AML-193 (cell line): ENCODE results near the gene SERINC2.
A peak's percentile ranks its signal among the peaks of the same experiment; 100 is the strongest.

Experiments used
- DNase-seq, 2 experiments: peaks; one replicate each; lab custom pipeline; 2025; lab: John Stamatoyannopoulos, UW

The SERINC2 gene

DNA sequence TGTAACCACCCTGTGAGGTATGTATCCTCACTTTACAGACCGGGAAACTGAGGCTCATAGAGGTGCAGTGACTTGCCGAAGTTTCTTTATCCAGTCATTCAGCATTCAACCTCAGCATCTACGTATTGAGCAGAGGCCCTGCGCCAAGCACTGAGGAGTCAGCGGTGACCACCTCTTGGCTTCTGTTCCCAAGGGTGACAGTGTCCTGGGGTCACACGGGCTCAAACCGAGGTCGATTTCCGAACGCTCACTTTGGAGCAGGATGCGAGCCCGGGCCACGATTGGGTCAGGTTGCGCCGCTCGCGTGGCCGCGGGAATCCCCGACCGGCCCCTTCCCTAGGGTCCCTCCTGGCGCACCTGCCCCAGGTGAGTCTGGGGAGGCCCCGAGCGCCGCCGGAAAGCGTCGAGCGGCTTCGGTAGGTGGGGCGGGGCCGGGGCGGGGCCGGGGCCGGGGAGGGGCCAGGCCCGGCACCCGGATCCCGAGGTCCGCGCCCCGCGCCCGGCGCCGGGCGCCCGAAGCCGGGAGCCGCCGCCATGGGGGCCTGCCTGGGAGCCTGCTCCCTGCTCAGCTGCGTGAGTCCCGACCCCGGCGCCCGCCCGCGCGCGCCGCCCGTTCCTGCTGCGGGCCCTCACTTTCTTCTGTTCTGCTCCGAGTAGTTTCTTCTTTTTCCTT lies at the start of gene SERINC2:
SERINC2 (plus strand) TSS at position 482 of the 673 bp plus-strand sequence; CDS start at position 535, 53 bp downstream.
- DNase-seq, result no peak

DNA sequence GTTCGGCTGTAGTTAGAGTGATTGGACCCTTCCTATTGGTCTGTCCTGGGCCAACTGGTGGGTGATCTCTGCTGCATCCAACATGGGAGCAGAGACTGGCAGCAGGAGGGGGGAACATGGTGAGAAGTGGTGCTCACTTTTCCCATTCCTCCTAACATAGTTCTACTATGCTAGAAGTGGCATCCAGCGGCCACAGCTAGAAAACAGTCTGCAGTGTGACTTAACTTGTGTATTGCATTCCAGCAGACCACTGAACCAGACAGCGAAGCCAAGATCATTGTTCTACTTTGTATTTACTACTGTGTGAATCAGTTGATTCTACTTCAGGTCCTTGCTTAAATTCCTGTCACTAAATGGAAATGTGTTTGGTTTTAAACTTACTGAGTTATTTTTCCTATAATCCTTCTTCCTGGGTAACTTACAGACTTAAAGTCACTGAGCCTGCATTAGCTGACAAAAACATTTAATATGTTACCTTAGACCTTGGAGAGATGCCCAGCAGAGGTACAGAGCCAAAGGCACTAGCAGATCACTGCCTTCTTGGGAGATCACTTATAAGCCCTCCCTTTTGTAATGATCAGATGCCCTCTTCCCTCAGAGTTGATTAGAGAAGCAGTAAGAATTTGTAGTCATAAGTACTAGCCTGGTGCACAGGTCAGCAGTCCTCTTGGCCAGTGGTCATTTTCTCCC lies 48.3 kb upstream of the SERINC2 start:
- DNase-seq, result no peak

DNA sequence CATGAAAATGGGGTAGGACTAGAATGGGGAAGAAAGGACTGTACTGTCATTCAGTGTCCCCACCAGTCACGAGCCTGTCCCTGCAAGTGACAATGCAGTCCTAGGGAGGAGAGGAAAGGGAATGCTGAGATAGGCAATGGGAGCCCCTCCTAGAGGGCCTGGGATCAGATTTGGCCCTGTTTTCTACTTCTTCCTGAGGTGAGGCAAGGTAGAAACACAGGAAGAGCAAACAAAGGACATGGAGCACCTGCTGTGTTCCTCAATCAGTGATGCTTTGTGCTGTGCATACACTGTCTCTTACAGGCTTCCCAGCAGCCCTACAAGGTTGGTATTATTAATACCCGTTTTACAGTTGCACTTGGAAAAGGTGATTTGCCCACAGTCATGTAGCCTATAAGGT lies 46.2 kb upstream of the SERINC2 start:
- DNase-seq, result no peak

DNA sequence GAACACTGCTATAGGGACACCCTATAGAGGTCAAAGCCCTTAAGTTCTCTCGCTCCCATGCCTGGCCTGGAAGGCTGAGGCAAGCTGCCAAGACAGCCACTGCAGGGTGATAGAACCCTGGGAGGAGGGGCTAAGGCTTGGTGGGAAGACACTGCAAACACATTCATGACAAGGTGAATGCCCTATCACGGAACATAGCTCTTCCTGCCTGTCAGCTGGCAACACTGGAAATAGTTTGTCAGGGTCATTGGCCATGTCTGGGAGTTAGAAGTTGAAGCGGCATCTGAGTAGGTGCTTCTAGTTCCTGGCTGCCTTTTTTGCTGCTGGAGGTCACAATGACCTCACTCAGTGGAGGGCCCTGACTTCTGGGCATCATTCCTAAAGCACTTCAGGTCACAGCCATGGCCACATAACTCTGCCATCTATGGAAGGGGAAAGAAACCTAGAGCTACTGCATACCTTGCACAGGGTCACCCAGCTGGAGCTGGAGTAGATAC lies 44.4 kb upstream of the SERINC2 start:
- no peak for DNase-seq

DNA sequence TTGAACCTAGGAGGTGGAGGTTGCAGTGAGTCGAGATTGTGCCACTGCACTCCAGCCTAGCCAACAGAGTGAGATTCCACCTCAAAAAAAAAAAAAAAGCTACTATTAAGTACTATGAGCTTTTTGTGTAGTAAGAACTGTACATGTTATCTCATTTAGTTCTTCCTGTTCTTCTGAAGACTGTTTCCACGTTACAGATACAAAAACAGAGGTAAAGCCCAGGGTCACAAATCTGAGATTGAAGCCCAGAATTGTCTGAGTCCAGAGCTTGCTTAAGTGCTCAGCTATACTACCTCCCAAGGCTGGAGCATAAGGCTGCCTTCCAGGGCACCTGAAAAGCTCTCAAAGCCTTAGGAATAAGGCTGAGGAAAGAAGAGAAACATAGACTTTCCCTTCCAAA lies 43.0 kb upstream of the SERINC2 start:
- no peak for DNase-seq

DNA sequence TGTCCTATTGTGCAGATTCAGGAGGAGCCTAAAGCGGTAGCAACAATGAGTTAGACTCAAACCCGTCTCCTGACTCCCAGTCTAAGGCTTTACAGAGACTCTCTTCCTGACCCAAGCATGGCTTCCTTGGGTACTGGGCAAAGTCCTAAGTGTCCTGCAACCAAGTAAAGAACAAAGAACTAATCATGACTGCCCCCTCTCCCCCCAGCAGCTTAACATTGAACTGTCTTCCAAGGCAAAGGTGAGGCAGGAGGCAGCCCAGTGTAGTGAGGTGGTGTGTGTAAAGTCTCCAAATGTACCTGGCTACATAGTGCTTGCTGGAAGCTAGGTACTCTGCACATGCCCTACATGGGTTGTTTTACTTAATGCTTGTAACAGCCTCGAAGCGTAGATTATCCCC lies 42.4 kb upstream of the SERINC2 start:
- no peak for DNase-seq

DNA sequence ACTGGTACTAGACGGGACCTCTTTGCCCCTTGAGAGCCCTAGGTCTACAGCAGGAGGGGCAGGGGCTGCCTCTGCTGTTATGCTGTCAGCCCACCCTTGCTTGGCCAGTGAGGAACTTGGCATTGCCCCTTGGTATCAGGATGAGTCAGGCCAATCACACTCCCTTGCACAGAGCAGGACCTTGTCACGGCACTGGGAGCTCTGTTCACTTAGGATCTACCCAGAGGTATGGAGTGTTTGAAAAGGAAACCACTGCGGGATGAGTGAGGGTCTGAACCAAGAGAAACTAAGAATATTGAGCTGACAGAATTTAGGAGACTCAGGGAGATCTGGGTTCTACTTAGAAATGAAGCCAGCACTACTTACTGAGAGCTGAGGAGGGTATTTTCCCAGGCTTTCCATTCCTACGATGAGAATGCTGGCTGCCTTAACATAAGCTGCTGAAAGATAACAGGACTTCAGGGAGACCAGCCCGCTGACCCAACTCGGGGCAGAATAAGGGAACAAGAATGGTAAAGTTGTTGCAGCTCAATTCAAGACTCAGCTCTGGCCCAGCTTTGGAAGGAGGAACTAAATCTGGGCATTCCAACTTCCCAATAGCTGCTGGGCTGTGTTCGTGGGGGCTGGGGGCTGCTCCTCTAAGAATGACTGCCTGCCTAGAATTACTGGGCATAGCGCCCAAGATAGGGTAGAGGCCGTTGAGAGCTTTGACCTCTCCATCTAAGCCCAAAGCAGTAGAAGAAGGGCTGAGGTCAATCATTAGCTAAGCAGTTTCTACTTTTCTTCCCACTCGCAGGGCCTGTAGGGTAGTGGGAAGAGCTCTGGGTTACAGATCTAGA lies 41.7 kb upstream of the SERINC2 start:
- no peak for DNase-seq

DNA sequence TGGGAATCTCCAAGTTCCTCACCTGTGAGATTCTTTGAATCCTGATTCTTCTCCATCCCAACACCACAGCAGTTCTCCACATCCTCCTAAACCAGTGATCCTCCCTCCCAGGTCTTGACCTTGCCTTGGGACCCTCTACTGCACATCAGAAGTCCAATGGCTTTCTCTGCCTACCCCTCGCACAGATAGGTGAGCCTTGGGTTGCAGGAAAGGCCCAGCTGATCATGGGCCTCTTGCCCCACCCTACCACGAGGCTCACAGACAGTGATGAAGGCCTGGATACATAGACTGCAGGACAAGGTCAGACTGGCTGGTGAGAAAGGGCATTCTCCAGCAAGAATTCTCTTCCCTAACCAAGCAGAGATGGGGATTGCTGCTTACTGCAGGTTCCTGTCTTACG lies 41.0 kb upstream of the SERINC2 start:
- DNase-seq, result no peak

DNA sequence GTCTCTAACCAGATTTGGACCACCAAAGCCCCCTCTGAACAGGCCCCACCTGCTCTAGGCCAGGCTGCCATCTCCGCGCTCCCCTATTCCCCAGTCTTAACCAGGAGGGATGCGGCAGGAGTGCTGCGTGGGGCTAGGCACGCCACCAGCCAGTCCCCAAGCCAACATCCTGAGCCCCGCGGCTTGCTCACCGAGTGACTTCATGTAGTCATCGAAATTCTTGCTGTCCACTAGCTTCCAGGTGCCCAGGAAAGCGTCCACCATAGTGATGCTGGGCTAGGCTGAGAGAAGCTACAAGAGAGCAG lies 40.3 kb upstream of the SERINC2 start:
- no peak for DNase-seq

DNA sequence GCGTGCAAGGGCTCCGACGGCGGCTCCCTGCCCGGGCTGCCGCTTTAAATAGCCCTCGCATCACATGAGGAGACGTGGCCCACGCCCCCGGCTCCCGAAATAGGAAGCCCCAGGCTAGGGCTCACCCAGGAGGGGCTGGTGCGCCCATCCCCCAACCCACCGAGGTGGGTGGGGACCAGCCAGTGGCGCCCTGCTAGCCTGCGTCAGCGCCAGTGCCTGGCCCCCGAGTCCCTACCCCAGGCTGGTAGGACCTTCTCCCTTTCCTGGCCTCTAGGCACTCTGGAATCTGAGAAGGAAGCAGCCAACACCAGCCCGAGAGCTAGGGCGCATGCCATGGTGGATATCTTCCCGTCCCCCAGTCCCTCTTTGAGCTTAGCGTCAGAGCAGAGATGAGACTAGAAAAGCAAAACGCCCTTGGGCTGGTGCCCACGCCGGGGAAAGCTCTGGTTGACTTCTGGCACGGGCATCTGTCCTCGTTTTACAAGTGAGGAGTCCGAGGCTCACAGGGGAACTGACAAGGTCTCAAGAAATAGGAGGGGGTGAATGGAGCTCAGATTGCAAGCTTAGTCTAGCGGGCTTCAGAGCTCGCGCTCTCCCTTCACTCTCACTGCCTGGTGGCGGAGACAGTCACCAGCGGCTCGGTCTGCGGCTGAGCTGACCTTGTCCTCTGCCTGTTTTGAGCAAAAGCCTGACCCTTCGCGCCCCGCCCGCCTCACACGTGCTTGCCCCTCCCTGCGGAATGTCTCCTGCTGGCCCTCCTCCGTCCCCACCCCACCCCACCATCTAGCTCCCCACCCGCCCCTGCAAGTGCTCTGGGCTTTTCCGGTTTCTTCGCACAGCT lies 39.7 kb upstream of the SERINC2 start, which contains the start of gene FABP3:
FABP3 (minus strand) TSS at position 21 of the 841 bp plus-strand sequence. CDS start 62 bp downstream, outside the sequence.
- peak in 1 of 2 experiments; percentile 2 for DNase-seq

DNA sequence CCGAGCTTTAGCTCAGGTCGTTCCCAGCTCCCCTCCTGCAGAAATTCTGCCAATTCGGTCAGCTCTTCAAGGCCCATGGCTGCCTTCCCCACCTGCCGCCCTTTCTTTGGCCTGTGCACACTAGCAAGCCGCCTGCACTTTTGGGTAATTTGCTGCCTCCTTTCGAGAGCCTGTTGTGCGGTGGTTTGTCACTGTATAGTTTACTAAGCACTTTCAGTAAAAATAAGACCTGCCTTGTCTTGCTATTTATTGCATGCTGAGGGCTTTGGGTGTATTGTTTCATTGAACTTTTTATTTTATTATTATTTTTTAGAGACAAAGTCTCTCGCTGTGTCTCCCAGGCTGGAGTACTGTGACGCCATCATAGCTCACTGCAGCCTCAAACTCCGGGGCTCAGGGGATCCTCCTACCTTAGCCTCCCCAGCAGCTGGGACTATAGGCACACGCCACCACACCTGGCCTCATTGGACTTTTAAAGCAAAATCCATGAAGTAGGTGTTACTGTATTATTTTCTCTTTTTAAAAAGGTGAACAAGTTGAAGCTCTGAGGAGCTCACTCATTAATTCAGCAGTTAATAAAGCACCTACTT lies 39.0 kb upstream of the SERINC2 start:
- DNase-seq, result no peak

DNA sequence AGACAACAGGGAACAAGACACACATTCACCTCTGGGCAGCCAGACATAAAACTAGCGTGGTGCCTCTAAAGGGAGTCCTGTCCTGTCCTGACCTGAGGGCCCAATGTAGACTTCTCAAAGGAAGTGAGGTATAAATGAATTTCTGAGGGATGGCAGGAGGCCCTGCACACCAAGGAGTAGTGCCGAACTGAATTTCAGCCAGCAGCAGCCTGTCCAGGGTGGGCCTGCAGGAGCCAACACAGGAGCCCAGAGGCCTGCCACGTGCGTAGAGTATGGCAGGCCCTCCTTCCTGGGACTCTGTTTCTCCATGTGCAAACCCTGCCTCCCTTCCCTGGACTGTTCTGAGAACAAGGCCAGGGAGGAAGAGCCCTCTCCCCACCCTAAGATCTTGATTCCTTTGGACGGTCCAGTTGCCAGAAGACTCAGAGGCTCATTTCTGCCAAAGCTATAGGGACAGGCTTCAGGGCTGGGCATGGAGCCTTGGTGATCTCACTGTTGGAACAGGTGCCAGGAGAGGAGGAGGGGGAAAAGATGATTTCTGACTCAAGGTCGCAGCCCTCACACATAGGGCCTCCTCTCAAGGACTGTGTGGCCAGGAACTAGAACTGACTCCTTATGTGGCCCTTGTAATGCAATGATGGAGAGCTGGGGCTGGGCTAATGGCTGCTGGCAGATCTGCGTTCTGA lies 38.4 kb upstream of the SERINC2 start:
- no peak for DNase-seq

DNA sequence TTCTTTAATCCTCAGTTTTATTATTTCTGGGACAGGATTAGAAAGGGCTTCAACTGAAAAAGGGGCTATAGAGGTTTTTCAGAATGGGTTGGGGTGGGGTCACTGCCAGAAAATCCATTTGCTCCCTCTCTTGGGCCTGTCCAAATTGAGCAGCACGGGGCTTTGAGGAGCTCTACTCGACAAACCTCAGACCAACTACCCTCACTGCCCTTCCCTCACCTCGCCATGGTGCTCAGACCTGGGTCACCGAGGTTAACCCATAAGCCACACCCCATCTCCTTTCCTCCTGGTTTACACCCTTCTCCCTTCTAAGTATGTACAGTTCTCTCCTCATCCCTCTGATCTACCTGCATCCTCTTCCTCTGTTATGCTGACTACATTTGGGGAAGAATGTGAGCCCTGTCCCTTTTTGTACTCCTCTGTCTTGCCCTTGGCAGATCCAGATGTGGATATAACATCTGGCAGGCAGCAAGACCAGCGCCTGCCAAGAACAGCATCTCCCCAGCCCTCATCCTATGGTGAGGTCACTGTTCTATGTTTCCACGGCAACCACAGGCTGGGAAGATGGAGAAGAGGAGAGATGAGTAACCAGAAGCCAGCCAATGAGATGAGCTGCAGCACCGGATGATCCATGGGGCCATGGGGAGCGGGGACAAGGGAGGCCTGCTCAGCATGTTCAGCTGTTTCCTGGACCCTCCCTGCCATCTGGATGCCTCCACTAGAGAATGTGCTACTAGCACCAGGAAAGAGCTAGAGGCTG lies 36.5 kb upstream of the SERINC2 start:
- DNase-seq, result no peak

DNA sequence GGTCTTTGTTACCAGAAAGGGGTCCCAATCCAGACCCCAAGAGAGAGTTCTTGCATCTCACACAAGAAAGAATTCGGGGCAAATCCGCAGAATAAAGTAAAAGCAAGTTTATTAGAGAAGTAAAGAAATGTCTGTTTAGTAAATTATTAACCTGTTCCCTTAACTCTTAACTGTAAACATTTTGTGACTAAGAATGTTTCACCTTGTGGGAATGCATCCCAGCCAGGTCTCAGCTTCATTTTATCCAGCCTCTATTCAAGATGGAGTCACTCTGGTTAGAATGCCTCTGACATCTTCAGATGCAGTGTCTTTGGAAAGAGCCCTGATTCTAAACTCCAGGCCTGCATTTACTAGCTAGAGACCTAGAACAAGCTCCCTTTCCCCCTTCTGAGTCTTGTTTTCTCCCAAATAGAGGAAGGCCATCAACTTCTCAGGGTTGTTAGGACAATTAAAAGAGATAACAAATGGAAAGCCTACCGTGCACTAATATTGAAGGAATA lies 35.6 kb upstream of the SERINC2 start:
- DNase-seq, result no peak

DNA sequence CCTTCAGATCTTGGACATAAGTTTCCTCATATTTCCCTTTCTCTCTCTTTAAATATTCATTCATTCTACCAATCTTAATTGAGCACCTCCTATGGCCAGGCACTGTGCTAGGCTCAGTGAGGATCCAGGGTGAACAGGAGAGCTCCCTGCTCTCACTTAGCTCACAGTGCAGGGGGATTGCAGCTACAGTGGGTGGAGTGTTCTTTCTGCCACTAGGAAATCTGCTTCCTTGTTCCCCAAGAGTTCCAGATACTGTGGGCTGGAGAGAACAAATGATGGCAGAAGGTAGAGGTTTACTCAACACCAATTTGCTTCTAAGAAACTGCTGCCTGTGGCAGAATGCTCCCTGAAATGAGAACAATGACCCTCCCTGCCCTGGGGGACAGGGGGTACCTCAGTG lies 35.0 kb upstream of the SERINC2 start:
- DNase-seq, result no peak

DNA sequence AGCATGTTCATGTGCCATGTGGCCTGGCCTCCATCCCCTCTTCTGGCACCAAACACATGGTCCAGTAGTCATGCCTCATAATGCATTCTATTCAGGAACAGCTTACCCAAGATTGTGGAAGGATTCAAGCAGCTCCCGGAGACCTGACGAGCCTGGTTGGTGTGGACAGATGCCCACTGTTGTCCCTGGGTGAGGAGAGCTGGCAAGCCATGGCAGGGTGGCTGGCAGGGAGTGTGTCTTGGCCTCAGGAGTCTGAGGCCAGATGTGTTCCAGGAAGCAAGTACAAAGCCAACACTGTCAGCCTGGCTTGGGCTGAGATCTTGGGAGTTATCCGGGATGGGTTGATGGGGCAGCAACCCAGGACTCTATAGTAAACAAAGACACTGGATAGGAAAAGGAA lies 32.8 kb upstream of the SERINC2 start:
- DNase-seq, result no peak

DNA sequence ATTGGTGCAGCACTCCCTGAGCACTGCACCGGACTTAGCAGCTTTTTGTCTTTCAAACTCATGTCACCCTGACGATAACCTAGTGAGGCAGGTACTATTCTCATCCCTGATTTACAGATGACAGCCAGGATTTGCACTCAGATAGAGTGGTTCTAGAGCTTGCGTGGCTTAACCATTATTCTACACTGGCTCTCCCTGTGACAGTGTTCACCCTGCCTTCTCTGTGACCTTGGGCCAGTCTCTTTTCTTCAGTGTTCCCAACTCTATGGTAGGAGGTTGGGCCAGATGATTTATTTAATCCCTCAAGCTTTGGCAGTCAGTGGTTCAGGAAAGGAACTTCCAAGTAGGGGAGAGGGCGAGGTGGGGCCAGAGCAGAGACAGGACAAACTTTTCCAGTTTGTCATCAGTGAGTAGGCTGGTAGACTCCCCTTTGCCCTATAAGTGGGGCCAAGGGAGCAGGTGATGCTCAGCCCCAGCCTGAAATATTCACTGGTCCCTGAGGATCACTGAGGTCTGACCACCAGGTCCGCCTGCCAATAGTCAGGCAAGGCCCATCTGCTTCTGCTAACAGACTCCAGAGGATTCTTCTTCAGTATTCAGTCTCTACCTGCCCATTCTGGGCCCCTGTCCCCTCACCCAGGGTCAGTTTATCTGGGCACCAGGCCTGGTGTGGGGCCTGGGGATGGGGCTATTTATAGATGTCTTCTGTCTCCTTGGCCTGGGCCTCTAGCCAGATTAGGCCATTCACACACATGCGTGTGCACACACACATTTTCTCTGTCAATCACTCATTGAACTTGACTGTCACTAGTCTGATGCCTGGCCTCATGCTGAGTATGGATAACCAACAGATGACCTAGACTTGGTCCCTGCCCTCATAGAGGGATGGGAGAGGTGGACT lies 31.4 kb upstream of the SERINC2 start:
- DNase-seq, result no peak

DNA sequence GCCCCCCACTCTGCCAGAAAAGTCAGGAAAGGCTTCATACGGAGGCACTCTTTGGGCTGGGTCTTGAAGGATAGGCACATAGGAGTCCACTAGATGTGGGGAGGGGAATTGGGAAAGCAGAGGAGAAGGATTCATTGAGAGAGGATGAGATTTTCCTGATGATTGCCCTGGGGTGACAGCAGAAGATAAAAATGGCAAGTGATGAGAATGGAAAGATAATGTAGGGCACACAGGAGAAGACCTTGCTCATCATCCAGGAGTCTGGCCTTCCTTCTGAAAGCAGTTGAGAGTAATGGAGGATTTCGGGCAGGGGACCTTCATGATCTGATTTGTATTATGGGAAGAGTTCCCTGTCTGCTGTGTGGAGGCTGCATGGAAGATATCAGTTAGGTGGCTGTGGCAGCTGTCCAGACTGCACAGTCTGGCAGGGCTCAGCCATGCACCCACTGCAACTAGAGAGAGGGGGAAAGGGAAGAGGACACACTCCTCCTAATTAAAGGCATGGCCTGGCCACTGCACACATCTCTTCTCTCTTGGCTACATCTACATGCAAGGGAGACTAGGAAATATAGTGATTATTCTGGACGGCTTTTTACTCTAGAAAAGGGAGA lies 30.5 kb upstream of the SERINC2 start:
- no peak for DNase-seq
